ENCODE results near the gene CTIF. TPM values are rescaled to one million over a fixed set of nuclear protein-coding genes. Genes with fewer than 3 reads are reported as not detected.

CTIF gene
- polyA plus RNA-seq, 3 donors: 0.38 to 8.7 (median 1.2) TPM

DNA sequence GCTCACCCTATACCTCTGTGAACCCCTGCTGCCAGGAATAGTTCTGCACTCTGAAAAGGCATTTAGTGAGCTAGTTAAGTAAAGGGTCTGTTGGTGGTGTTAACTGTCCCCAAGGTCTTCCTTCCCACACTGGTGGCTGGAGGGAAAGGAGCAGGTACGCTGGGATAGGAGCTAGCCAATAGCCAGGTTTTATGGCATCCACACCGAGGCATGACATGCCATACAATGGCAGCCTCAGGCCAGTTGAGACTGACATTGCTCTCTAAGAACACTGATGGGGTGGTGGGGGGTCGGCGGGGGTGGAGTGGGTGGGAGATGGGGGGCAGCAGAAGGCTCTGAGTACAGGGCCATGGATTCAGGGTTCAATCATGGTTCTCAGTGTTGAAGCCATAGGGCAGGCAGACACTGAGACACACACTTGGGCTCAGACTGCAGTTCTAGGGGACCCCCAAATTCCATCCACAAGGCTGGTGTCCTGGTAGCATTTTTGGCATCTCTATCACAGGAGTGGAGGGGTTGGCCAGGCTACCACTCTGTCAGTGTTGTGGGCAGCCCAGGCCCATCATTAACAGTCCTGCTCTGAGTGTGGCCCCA, 136.0 kb downstream of the CTIF start:
- Mint-ChIP-seq H3K9me3 (peaks cover 4 to 10% (median 8%) of the 10 kb centered on the region in 7 donors), H3K4me3 (no peak overlapping the region), H3K27me3 (ENCODE audit: low read depth in 3 of 3) (peaks cover 0 to 4% (median 1%) of the 10 kb centered on the region in 3 donors), H3K4me1 (peaks cover 76% of the 10 kb centered on the region), H3K27ac (no peak overlapping the region), H3K36me3 (peaks cover 16 to 33% of the 10 kb centered on the region in 2 donors)
- Histone ChIP-seq H3K9me3 (replicated peaks in 1 of 2; ENCODE audit: control insufficient read depth in 1 of 2, insufficient read depth in 1 of 2, low read length in 2 of 2) (peaks cover 0 to 5% of the 10 kb centered on the region in 2 donors), H3K4me3 (replicated peaks in 1 of 3; ENCODE audit: low read depth in 2 of 3, low read length in 3 of 3) (no peak overlapping the region), H4K20me1 (ENCODE audit: insufficient read depth, low read length) (no peaks in the 10 kb centered on the region), H3K27ac (ENCODE audit: low read depth in 1 of 2, low read length in 2 of 2) (no peak overlapping the region), H3K36me3 (replicated peaks in 1 of 2; ENCODE audit: control insufficient read depth in 1 of 2, insufficient read depth in 2 of 2, low read length in 2 of 2) (peaks cover 5 to 14% of the 10 kb centered on the region in 2 donors), H3K27me3 (ENCODE audit: control insufficient read depth in 2 of 2, insufficient read depth in 2 of 2, low read length in 2 of 2) (no peaks in the 10 kb centered on the region), H3K4me2 (replicated peaks; ENCODE audit: extremely low read depth, low read length, poor library complexity, severe bottlenecking) (no peak overlapping the region), H3K79me2 (ENCODE audit: insufficient read depth, low read length) (no peaks in the 10 kb centered on the region), H3K4me1 (ENCODE audit: control insufficient read depth in 1 of 2, insufficient read depth in 2 of 2, low read length in 2 of 2) (peaks cover 61 to 74% of the 10 kb centered on the region in 2 donors), H2AFZ (ENCODE audit: insufficient read depth, low read depth, low read length, poor library complexity, severe bottlenecking) (no peak overlapping the region), H3K9ac (ENCODE audit: insufficient read depth, low read length, poor library complexity, severe bottlenecking) (no peak overlapping the region)
- no CpG with 5 or more reads among the region's 4 CpGs for WGBS (ENCODE audit: insufficient coverage)
- DNase-seq: no peak
- TF ChIP-seq CTCF (IDR thresholded peaks at IDR 0.05): no peak
- intact Hi-C loops (cut with micrococcal nuclease): loop anchor here (5.0 to 10.0 kb wide), 6 partner anchors 70 to 1182 kb away; no protein-coding TSS in a partner anchor

GRCh38 chr18:48675352-48675761, 136.5 kb downstream of the CTIF start:
- DNase-seq: peak; percentile 85 to 89 (median 89)
- Mint-ChIP-seq H3K36me3 (peaks cover 16 to 33% of the 10 kb centered on the region in 2 donors), H3K9me3 (peaks cover 4 to 10% (median 8%) of the 10 kb centered on the region in 7 donors), H3K27me3 (ENCODE audit: low read depth in 3 of 3) (peaks cover 0 to 4% (median 1%) of the 10 kb centered on the region in 3 donors), H3K27ac (no peak overlapping the region), H3K4me3 (peak overlapping the region in 1 of 2 donors; percentile 35), H3K4me1 (peaks cover 76% of the 10 kb centered on the region)
- H3K36me3 ChIP-seq (replicated peaks in 1 of 2; ENCODE audit: control insufficient read depth in 1 of 2, insufficient read depth in 2 of 2, low read length in 2 of 2): peaks cover 5 to 14% of the 10 kb centered on the region in 2 donors
- H3K79me2 ChIP-seq (ENCODE audit: insufficient read depth, low read length): no peaks in the 10 kb centered on the region
- H3K9me3 ChIP-seq (replicated peaks in 1 of 2; ENCODE audit: control insufficient read depth in 1 of 2, insufficient read depth in 1 of 2, low read length in 2 of 2): peaks cover 0 to 5% of the 10 kb centered on the region in 2 donors
- 13% methylated on average over 8 of the region's 10 CpGs for WGBS (ENCODE audit: insufficient coverage)
- intact Hi-C loops (cut with micrococcal nuclease): loop anchor here (5.0 to 10.0 kb wide), 6 partner anchors 69 to 1182 kb away; no protein-coding TSS in a partner anchor
- peak overlapping the region in 1 of 2 donors; percentile 33 for H3K27ac ChIP-seq (ENCODE audit: low read depth in 1 of 2, low read length in 2 of 2)
- H2AFZ ChIP-seq (ENCODE audit: insufficient read depth, low read depth, low read length, poor library complexity, severe bottlenecking): peak overlapping the region; percentile 15
- H4K20me1 ChIP-seq (ENCODE audit: insufficient read depth, low read length): no peaks in the 10 kb centered on the region
- H3K27me3 ChIP-seq (ENCODE audit: control insufficient read depth in 2 of 2, insufficient read depth in 2 of 2, low read length in 2 of 2): no peaks in the 10 kb centered on the region
- no peak overlapping the region for H3K4me3 ChIP-seq (replicated peaks in 1 of 3; ENCODE audit: low read depth in 2 of 3, low read length in 3 of 3)
- peak overlapping the region; percentile 30 for H3K4me2 ChIP-seq (replicated peaks; ENCODE audit: extremely low read depth, low read length, poor library complexity, severe bottlenecking)
- H3K4me1 ChIP-seq (ENCODE audit: control insufficient read depth in 1 of 2, insufficient read depth in 2 of 2, low read length in 2 of 2): peaks cover 61 to 74% of the 10 kb centered on the region in 2 donors
- TF ChIP-seq CTCF (IDR thresholded peaks at IDR 0.05): peak; percentile 91
- no peak overlapping the region for H3K9ac ChIP-seq (ENCODE audit: insufficient read depth, low read length, poor library complexity, severe bottlenecking)
